NCI-H1105 (cell line): ENCODE measurements around the gene PAQR5.
A peak's percentile ranks its signal among the peaks of the same experiment; 100 is the strongest.
"Not testable (repeated sequence)": the region's sequence is repeated elsewhere in the genome, so short reads cannot be mapped to it uniquely, and the experiment has no call there.

Source experiments
- DNase-seq: peaks from one replicate; lab custom pipeline; 2025; lab: John Stamatoyannopoulos, UW

The PAQR5 gene

GRCh38 chr15:69316291-69316690, 17.6 kb downstream of the PAQR5 start:
- no peak for DNase-seq

- DNase-seq = no peak
Measured at GRCh38 chr15:69317392-69317841, 18.7 kb downstream of the PAQR5 start.

DNA sequence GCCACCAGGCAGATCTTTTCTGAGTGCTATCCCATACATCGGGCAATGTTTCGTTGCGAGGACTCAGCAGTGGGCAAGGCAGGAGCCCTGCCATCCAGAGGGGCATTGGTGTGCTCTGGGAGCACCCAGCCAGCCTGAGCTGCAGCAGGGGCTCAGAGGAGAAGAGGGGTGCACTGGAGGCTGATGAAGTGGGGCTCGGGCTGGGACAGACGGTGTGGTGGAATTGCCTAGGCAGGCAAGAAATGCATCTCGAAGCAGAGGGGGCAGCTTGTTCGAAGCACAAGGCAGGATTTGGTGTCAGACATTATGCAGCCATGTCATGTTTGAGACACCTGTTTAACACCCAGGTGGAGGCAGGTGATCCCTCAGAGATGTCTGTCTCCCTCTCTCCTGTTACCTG, 19.3 kb downstream of the PAQR5 start:
- DNase-seq = no peak

DNA sequence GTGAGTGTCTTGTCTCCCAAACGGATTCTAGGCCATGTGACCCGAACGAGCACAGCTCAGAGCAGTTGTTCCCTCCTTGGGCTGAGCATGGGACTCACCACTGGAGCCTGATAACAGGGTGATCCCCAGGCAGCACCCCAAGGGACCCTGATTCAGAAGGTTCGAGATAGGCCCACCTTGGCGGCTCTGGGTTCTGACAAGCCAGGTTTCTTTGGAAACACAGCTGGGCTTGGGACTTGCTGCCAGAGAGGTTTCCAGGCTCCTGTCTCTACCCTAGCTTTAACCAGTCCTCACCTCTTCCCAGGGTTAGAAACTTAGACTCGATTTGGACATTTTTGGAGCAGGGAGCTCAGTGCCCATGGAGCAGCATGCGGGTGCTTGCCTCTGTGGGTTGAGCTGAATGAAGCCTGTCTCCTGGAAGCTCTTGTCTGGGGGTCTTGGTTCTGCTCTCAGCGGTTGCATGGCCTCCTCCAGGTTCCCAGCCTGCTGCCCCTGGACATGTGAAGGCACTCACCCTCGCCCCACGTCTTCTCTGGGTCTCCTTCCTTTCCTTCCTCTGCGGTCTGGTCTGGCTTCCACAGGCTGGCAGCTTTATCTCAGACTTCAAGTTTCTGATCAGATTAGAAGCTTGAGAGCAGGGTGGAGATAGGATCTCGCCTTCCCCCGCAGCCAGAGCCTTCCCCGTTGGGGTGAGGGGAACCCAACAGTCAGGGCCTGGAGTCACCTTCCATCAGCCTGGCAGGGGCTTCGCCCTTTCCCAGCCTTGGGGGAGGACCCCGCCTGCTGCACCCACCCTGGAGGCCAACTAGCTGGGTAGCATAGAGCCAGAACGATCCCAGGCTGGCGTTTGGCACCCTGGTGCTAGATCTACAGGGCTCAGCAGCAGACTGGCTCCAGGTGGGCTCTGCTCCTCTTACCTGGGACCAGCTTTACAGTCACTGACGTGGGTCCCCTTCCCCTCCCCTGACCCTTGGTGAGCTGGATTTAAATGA, 21.0 kb downstream of the PAQR5 start:
- DNase-seq = no peak

- DNase-seq = no peak
Measured at GRCh38 chr15:69320977-69321554, 22.4 kb downstream of the PAQR5 start.

DNA sequence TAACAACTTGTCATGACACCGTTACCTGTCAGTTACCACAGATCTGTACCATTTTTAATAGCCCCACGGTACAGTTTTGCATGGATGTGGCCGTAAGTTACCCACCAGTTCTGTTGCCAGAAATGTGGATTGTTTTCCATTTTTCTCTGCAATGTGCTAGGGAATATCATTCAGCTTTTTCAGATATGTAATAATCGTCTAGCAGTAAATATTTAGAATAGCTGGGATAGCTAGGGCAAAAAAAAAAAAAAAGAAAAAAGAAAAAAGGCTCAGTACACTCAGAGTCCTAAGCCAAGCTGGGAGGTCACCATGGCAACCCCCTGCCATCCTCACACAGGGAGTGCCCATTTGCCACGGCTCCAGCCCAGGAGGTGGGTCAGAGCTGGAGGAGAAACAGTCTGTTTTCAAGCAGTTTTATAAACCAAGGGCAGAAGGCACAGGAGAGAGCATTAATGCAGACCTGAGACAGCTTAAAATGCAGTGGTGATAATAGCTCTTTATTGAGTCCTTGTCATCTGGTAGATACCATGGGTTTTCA, 25.2 kb downstream of the PAQR5 start:
- peak; percentile 22 for DNase-seq

GRCh38 chr15:69324565-69324964, 25.9 kb downstream of the PAQR5 start:
- no peak for DNase-seq

DNA sequence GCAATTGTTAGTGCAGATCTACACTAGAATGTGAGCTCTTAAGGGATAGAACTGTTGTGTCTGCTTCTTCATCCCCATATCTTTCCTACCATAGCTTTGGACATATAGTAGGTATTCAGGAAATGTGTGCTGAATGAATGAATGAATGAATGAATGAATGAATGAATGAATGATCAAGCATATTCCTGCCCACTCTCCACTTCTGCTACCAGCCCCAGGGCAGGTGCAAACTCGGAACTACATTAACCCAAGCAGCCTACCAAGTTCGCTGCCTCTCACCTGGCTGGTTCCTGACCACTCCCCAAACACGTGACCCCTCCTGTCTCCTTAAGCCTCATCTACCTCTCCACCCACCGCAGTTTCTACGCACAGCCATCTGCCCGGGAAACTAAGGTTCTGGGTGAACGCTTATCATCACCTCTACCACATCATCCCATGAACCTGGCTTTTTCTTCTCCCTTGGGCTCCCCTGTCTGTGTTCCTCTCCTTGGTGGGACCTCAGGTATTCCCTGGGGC, 26.8 kb downstream of the PAQR5 start:
- no peak for DNase-seq

DNA sequence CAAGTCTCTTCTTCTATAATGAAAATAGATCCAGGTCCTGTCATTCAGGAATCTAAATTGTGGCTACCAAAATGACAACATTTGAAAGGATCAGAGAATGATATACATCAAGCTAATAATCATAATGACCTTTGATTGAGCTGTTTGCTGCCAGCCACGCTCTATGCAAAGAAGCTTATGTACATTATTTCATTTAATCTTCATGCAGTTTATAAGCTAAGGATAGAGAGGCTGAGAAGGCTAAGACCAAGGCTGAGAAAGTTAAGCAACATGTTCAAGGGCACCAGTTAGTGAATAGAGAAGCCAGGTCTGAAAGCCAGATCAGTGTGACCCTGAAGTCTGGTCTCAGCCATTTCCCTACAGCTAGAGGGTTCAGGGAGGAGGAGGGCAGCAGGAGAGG, 29.4 kb downstream of the PAQR5 start:
- no peak for DNase-seq

DNA sequence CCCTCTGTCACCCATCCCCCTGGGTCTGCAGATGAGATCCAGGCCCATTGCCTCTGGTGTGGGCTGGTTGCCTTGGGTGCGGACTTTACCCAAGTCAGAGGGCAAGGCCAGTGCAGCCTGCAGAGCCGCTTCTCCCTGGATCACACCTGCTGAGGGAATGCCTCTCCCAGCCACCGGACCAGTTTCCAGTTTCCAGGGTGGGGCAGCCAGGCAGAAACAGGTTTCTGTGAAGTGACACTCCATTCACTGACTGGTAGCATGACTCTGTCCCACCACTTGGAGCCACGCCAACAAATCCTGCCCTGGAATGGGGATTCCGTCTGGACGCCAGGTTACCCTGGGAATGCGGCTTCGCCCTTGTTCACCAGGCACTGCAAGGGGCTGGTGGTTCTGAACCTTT, 30.0 kb downstream of the PAQR5 start:
- DNase-seq = no peak

DNA sequence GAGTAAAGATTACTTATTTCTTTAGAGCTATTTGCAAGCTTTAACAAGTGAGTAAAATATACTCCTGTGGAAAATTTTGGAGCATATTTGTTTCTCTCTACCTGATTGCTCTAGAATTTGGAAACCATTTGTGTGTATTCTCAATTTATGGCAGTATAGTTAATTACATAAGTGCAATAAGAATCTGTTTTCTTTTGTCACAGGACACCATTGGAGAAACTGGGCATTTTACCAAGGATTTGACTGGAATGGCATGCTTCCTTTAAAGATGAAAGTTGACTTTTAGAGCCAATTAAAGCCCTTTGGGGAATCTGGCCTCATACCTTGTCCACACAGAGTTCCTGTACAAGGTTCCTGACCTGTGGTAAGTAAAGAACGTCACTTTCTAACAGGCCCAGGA, 38.4 kb downstream of the PAQR5 start:
- no peak for DNase-seq

- no peak for DNase-seq
Measured at GRCh38 chr15:69338535-69339213, 40.0 kb downstream of the PAQR5 start.

GRCh38 chr15:69339214-69339543, 40.5 kb downstream of the PAQR5 start:
- DNase-seq = not testable (repeated sequence)

DNA sequence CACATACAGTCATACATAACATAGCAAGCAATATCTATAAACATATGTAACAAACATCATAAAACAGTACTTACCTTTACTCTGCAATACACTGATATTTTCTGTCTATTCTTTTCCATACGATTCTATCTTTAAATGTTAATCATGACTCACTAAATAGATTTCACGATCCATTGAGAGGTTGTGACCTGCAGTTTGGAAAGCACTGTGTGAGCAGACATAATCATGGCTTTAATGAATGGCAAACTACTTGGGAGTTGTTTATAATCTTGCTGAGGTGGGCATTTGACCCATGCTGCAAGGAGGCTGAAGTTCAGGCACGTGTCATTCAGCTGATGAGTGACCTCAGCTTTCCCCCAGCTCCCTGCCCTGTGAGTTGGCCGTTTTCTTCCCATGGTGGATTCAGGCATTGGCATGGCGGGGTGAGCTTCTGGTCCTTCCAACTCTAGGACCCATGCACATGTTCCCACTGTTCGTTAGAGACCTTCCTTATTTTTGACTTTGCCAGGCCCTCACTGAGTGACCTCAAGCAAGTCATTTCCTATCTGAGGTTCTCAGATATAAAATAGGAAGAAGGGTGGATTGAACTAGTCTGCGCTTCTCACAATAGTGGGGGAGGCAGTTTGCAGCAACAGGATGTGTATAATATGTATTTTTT, 41.7 kb downstream of the PAQR5 start:
- DNase-seq = no peak

DNA sequence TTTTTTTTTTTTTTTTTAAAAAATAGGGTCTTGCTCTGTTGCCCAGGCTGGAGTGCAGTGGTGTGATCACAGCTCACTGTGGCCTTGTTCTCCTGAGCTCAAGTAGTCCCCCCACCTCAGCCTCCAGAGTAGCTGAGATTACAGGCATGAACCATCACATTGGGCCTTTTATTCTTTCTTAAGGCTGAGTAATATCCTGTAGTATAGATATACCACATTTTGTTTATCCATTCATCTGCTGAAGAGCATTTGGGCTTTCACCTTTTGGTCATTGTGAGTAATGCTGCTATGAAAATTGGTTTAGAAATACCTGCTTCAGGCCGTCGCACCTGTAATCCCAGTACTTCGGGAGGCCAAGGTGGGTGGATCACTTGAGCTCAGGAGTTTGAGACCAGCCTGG, 42.6 kb downstream of the PAQR5 start:
- no peak for DNase-seq

DNA sequence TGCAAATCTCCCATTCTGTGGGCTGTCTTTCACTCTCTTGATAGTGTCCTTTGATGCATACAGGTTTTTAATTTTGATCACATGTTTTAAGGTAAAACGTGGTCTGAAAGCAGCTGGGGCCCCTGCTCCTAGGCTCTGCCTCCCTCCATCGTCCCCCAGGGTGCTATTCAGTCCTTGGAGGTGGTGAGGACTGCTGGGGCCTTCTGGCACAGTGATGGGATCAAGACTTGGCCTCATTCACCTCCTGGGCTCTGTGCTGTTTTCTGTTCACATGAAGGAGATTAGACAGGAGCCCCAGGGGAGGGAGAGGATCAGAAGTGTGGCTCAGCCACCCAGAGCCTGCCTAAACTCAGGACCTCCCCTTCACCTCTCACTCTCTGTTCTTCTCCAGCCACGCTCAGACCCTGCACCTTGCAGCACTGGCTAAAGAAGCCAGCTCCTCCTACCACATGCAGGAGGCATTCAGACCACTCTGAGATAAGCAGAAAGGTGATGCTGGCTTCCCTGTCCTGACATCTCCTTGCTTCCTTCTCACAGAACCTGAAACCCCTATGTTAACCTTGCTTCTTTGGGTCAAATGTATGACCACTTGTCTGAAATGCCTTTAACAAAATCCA, 43.9 kb downstream of the PAQR5 start:
- DNase-seq = no peak

DNA sequence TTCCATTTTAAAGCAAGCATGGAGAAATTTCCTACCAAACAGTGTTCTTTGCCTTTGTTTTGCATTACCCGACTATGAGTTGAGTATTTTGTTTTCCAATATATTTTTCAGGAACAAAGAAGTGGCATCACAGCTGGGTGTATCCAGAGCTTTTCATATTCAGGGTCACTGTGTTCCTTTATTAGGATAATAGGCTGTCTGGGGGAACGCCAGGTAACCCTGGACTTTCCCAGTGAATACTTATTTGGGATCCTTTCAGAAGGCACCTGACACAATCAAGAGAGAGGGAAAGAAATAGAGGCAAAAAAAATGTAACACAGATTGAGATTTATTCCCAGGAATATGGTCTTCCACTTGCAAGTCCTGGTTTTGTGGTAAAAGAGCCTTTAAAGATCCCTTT, 44.4 kb downstream of the PAQR5 start:
- DNase-seq = no peak

DNA sequence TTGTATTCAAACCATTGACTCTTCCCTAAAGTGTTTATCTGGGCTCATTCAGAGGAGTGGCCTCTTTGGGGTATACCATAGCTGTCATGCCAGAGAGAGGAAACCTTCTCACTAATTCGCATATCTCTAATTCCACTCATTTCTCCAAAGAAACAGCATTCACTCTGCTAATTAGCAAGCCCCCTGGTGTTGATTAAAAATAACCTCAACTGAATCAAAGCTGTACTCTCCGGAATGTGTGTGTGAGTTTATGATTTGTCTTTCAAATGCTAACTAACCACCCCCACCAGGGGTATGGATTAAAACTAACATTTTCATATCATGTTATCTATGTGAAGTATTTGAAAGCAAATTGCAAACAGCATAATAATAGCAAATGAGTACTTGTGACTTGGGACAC, 45.5 kb downstream of the PAQR5 start:
- no peak for DNase-seq

GRCh38 chr15:69346112-69346511, 47.4 kb downstream of the PAQR5 start:
- DNase-seq = no peak

DNA sequence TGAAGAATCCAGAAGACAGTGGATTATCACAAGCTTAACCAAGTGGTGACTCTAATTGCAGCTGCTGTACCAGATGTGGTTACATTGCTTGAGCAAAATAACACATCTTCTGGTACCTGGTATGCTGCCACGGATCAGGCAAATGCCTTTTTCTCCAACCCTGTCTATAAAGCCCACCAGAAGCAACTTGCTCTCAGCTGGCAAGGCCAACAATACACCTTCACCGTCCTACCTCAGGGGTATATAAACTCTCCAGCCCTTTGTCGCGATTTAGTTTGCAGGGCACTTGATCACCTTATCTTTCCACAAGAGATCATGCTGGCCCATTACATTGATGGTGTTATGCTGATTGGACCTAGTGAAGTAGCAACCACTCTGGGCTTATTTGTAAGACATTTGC, 52.6 kb downstream of the PAQR5 start:
- no peak for DNase-seq

DNA sequence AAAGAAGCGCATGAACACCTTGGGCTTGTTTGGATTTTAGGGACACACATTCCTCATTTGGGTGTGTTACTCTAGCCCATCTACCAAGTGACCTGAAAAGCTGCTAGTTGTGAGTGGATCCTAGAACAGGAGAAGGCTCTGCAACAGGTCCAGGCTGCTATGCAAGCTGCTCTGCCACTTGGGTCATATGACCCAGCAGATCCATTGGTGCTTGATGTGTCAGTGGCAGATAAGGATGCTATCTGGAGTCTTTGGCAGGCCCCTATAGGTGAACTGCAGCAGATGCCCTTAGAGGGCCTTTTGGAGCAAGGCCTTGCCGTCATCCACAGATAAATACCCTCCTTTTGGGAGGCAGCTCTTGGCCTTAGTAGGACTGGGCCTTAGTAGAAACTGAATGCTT, 53.2 kb downstream of the PAQR5 start:
- no peak for DNase-seq
